IMR-90 (cell line): ENCODE results near the gene COL25A1.

Experiments used
- CTCF ChIP-seq: conservative IDR thresholded peaks from 2 replicates; pipeline ENCODE4 v1.5.1; 2012; ENCODE audit warnings: mild to moderate bottlenecking, low read depth, low read length, improper control_type of control experiment
- ELK1 ChIP-seq: fragments of 150-350 bp; IDR thresholded peaks from 2 replicates; pipeline ENCODE4 v1.6.1; 2016; ENCODE audit warnings: low read depth, mild to moderate bottlenecking, low read length, moderate library complexity, borderline replicate concordance
- FOS ChIP-seq: fragments of 150-350 bp; IDR thresholded peaks from 2 replicates; pipeline ENCODE4 v1.6.1; 2016; ENCODE audit warnings: low read depth, low read length
- MAFK ChIP-seq: IDR thresholded peaks from 2 replicates; pipeline ENCODE4 v1.6.1; 2012; ENCODE audit warnings: low read depth, low read length, improper control_type of control experiment
- MAZ ChIP-seq: IDR thresholded peaks from 2 replicates; pipeline ENCODE4 v1.6.1; 2012; ENCODE audit warnings: low read depth, mild to moderate bottlenecking, low read length, improper control_type of control experiment, moderate library complexity, borderline replicate concordance
- MXI1 ChIP-seq: IDR thresholded peaks from 2 replicates; pipeline ENCODE4 v1.6.1; 2012; ENCODE audit warnings: low read depth, mild to moderate bottlenecking, low read length, moderate library complexity, borderline replicate concordance
- POLR2A ChIP-seq: IDR thresholded peaks from 2 replicates; pipeline ENCODE4 v1.6.1; 2012; ENCODE audit warnings: mild to moderate bottlenecking, low read depth, low read length
- RAD21 ChIP-seq: IDR thresholded peaks from 2 replicates; pipeline ENCODE4 v1.6.1; 2012; ENCODE audit warnings: low read length, improper control_type of control experiment
- RFX5 ChIP-seq: IDR thresholded peaks from 2 replicates; pipeline ENCODE4 v1.8.0; 2012; ENCODE audit warnings: low read depth, mild to moderate bottlenecking, low read length, moderate library complexity
- USF2 ChIP-seq: fragments of 150-350 bp; IDR thresholded peaks from 2 replicates; pipeline ENCODE4 v1.6.1; 2017; ENCODE audit warnings: mild to moderate bottlenecking, antibody characterized with exemption, low read length, low read depth

- TF ChIP-seq MXI1 = no peak
- no peak for TF ChIP-seq CTCF
- TF ChIP-seq MAFK = no peak
- TF ChIP-seq ELK1 = no peak
- no peak for TF ChIP-seq RFX5
- no peak for TF ChIP-seq FOS
- no peak for TF ChIP-seq USF2
- TF ChIP-seq MAZ = no peak
- TF ChIP-seq POLR2A = no peak
- no peak for TF ChIP-seq RAD21
These were observed 402.4 kb downstream of the COL25A1 start for GRCh38 chr4:108900018-108900580.
